DOHH2 (cell line): ENCODE measurements around the gene KRTAP5-5.

ENCODE experiments used
- EZH2phosphoT487 ChIP-seq: fragments of 200-600 bp; sonication (generic); IDR thresholded peaks from 2 replicates; pipeline ENCODE4 v1.6.1; 2017; ENCODE audit warnings: borderline replicate concordance, mild to moderate bottlenecking, antibody characterized with exemption, low read length, moderate library complexity, mixed read lengths
- TF ChIP-seq, protein P1 (sequence below): fragments of 200-600 bp; sonication (generic); IDR thresholded peaks from one replicate; pipeline ENCODE4 v1.5.1; 2014; ENCODE audit warnings: antibody characterized with exemption, mild to moderate bottlenecking, low read depth, low read length; ENCODE audit not compliant: poor library complexity, severe bottlenecking

DNA sequence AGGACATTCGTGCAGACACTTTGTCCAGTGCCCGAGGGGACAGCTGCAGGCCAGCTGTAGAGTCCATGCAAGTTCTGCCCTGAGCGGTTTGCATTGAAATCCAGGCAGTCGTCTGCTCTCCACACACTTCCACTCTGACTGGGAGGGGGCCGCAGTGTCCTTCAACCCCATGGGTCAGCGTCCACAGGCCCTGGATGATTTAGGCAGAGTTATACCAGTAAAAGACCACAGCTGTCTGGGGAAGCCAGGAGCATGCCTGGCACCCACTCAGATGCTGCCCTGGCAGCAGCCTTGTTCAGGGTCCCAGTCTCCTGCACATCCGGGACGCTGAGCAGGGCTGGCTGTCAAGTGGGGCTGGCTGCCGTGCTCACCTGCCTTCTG, 26.5 kb downstream of the KRTAP5-5 start:
- TF ChIP-seq, protein P1, sequence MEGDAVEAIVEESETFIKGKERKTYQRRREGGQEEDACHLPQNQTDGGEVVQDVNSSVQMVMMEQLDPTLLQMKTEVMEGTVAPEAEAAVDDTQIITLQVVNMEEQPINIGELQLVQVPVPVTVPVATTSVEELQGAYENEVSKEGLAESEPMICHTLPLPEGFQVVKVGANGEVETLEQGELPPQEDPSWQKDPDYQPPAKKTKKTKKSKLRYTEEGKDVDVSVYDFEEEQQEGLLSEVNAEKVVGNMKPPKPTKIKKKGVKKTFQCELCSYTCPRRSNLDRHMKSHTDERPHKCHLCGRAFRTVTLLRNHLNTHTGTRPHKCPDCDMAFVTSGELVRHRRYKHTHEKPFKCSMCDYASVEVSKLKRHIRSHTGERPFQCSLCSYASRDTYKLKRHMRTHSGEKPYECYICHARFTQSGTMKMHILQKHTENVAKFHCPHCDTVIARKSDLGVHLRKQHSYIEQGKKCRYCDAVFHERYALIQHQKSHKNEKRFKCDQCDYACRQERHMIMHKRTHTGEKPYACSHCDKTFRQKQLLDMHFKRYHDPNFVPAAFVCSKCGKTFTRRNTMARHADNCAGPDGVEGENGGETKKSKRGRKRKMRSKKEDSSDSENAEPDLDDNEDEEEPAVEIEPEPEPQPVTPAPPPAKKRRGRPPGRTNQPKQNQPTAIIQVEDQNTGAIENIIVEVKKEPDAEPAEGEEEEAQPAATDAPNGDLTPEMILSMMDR, result no peak
- no peak for TF ChIP-seq EZH2phosphoT487
